Adipose tissue (tissue), 3 donors: ENCODE measurements around the gene DNASE1L3. TPM values are rescaled to one million over a fixed set of nuclear protein-coding genes. Genes with fewer than 3 reads are reported as not detected.
"Not testable (repeated sequence)": the region's sequence is repeated elsewhere in the genome, so short reads cannot be mapped to it uniquely, and the experiment has no call there.

ENCODE experiments used
- H3K27ac ChIP-seq: one replicate; pipeline ENCODE4 v1.5.1; 2013; ENCODE audit warnings: low read depth, low read length
- WGBS, 3 donors: extraction: QIAGEN DNeasy Blood & Tissue Kit; methylation state at CpG; one replicate each; pipeline ENCODE4 v1.1.7; 2013; 5-methylcytosine and 5-hydroxymethylcytosine counted together
- polyA plus RNA-seq, 3 donors: library from polyadenylated mRNA; stranded (reverse); fragments of 200-250 nt; gene quantifications; one replicate each; pipeline ENCODE4 v1.2.3, GENCODE V29; 2013
- donor health status: healthy with polysubstance abuse.
- donor health status: Bipolar disorder and iron deficiency.
- donor health status: healthy.

DNASE1L3 gene, protein sequence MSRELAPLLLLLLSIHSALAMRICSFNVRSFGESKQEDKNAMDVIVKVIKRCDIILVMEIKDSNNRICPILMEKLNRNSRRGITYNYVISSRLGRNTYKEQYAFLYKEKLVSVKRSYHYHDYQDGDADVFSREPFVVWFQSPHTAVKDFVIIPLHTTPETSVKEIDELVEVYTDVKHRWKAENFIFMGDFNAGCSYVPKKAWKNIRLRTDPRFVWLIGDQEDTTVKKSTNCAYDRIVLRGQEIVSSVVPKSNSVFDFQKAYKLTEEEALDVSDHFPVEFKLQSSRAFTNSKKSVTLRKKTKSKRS
- 1 to 10 TPM in 1 of 3 donors, under 1 TPM in 2; 0.95 to 4.9 (median 0.98) TPM for polyA plus RNA-seq

DNA sequence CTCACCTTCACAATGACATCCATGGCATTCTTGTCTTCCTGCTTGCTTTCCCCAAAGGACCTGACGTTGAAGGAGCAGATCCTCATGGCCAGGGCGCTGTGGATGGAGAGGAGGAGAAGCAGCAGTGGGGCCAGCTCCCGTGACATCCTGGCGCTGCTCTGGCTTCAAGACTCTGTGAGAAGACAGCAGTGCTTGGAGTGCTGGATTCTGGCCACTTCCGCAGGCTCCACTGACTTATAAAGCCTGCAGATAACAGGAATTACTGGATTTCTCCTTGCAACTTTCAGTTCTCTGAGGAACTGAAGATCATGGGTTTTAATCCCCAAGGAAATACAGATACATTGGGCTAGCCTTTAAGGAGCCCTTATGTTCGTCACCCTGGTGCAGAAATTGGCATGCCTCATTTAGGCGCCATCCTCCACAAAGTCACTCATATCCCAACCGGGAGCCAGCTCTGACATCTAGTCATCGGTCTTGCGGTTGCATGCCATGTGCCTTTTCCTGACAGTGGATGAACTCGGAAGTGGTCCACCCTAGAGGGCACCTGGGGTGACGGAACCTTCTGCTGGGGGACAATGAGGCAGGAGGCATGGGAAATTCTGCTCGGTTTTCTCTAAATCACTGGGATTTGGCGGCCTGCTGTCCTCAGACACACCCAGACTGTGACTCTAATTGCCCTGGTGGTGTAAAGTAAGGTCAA is at the start of gene DNASE1L3:
Gene DNASE1L3, minus strand, starts transcription at position 212 of the 700 bp plus-strand sequence. Its CDS starts 66 bp downstream, at position 146.
- no peak within 1 kb of the TSS for H3K27ac ChIP-seq
- WGBS, 3 donors, result 69 to 85% (median 81%) methylated on average over 14 of the region's 14 CpGs

DNA sequence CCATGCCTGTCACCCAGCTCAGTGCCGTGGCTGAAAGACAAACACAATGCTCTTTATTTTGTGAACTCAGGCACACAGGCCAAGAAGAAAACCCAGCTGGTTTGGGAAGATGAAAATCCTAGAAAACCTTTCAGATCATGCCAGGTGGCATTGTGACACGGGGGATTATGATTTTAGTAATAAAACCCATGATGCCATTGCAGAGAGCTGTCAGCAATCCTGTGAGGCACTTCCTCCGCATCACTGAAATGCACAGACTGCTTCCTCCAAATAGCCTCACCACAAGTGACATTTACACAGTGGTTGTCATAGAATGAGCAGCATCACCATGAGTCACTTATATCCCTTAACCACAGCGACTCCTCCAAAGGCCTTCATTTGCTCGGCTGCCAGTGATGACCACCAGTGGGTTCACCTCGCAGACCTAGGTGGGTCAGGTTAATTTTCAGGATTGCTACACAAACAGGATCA is 49.5 kb upstream of the DNASE1L3 start:
- H3K27ac ChIP-seq, result no peak overlapping the region
- WGBS, 3 donors, result 83 to 94% (median 84%) methylated on average over 6 of the region's 6 CpGs

DNA sequence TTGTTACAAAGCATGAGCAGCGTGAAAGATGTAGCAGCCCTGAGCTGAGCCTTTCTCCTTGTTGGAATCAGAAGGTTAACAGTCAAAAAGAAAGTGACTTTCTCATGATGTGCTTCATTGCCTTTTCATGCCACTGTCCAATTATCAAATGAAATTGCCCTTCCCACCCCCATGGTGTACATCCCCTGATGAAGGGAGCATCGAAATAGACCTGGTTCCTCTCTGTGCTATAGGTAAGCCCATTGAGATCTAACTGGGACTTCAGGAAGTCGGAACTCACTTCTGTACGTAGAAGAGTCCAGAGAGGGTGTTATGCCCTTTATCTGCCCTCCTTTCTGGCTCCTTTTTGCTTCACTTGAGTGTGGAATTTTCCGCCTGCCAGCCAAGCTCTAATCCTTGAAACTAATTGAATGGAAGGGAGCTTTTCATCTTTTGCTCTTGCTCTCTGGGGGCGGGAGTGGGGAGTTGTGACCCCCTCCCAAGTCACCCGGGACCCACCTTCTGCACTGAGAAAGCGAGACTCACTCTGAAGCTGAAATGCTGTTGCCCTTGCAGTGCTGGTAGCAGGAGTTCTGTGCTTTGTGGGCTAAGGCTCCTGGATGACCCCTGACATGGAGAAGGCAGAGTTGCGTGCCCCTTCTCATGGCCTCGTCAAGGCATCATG is 47.8 kb upstream of the DNASE1L3 start:
- H3K27ac ChIP-seq, result no peak overlapping the region
- WGBS, 3 donors, result 92 to 94% (median 93%) methylated on average over 10 of the region's 10 CpGs

DNA sequence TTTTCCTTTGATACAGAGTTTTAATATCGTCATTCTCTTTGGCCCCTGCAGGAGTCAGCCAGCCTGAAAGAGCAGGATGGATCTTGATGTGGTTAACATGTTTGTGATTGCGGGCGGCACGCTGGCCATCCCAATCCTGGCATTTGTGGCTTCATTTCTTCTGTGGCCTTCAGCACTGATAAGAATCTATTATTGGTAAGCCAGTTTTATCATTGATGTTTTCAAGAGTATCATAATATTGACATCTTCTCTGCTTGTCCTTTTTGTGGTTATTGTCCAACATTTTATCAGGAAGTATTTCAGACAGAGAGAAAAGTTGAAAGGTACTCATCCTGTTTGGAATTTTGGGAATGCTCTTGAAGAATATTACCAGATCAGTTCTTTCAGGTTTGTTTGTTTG is 45.7 kb upstream of the DNASE1L3 start:
- 95% methylated on average over 4 of the region's 4 CpGs for WGBS, 3 donors

DNA sequence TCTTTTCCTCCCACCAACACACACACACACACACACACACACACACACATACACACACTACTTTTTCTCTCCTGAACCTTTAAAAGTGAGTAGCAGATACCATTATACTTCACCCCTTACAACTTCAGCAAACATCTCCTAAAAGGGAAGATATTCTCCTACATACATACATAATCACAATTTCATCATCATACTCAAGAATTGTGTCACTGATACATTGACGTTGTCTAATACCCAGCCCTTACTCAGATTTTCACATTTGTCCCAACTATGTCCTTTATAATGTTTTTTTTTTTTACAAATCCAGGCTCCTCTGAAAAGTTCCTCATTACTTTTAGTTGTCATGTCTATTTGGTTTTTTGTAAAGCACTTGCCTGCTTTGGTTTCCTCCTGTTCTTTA is 45.3 kb upstream of the DNASE1L3 start:
- H3K27ac ChIP-seq, result no peak overlapping the region
- 58 to 87% (median 59%) methylated on average over 1 of the region's 1 CpG for WGBS, 3 donors

More for the DNA sequence above, 45.7 kb upstream of the DNASE1L3 start:
- no peak overlapping the region for H3K27ac ChIP-seq

DNA sequence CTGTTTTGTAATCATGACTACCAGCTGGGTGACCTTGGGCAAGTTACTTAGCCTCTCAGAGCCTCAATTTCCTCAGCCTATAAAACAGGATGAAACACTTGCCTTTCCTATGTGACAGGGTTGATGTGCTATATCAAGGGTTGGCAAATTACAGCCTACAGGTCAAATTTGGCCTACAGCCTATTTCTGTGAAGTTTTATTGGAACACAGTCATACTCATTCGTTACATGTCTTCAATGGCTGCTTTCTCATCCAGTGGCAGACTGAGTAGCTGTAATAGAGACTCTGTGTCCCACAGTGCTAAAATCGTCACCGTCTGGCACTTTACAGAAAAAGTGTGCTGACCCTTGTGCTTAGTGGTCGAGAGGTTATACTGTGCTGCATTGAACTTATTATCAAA is 43.4 kb upstream of the DNASE1L3 start:
- WGBS, 3 donors, result 68 to 90% (median 89%) methylated on average over 4 of the region's 4 CpGs

DNA sequence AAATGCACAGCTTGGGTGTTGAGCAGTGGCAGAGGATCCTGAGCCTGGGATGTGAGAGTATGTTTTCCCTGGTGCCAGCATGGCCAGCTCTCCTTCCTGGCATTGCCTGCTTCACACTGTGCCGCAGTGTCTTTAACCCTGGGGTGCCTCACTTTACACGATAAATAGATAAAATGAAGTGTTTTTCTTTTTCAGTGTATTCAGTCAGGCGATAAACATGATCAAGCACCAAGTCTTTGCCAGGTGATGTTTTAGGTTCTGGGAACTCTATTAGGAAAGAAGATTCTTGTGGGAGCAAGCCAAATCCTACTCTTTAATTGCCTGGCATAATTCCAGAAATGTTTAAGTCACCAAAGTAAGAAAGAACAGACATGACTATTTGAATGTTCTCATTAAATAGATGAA is 40.9 kb upstream of the DNASE1L3 start:
- no peak overlapping the region for H3K27ac ChIP-seq

More for the DNA sequence above, 43.4 kb upstream of the DNASE1L3 start:
- no peak overlapping the region for H3K27ac ChIP-seq

DNA sequence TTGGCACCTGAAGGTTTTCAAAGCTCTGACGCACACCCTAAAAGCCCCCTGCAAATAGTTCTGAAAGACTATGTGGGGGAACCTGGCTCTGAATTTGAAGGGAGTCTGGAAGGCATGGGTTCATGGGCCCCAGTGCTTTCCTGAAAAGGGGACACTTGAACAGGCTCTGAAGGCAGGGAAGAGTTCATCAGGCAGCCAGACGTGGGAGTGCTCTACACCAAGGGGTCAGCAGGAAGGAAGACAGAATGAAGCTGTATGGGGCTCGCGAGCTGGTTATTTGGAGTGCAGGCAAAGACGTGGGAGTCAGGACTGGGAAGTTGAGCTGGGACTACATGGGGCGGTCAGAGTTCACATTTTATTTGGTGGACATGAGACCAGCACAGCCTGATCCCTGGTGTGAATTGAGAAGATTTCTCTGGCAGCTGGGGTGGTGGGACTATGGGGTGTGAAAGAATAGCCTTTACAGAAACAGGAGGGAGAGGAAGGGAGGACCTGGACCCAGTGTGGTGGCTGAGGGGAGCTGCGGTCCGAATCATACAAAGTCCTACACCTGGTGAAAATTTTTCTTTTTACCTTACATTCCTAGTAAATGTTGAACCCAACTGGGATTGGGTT is 39.4 kb upstream of the DNASE1L3 start:
- WGBS, 3 donors, result 62 to 74% (median 70%) methylated on average over 8 of the region's 8 CpGs
- H3K27ac ChIP-seq, result no peak overlapping the region

More for the DNA sequence above, 40.9 kb upstream of the DNASE1L3 start:
- WGBS, 3 donors, result 77 to 90% (median 83%) methylated on average over 3 of the region's 3 CpGs

DNA sequence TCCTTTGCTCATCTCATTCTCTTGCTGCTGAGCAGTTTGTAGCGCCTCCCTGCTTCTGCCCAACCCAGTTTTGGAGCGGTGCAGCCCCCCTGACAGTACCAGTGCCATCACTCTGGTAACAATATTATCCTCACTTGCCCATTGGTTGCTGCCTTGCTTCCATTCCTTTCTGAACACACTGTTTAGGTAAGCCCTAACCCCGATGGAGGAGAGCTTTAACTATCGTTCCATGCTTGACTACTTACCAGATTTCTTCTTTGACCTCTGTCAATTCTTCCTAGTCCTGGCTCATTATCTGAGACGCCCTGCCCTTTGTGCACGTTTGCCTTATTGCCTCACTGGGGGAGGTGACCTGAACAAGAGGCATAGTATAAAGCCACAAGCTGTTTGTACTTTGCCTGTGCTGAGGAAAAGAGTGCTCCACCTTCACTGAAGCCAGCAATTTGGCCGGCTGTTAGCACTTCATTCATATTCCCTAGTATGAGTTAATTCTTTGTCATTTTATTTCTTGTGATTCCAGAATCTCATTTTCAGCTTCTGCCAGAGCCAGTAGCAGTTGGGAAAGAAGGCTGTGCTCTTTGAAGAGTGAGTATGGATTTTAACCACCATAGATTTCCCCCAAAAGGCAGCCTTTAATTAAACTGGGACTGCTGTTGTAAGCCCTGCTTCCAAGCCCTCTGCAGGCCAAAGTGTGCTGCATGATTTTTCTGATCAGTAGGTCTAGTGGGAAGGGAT is 38.8 kb upstream of the DNASE1L3 start:
- WGBS, 3 donors, result 54 to 67% (median 61%) methylated on average over 7 of the region's 7 CpGs

DNA sequence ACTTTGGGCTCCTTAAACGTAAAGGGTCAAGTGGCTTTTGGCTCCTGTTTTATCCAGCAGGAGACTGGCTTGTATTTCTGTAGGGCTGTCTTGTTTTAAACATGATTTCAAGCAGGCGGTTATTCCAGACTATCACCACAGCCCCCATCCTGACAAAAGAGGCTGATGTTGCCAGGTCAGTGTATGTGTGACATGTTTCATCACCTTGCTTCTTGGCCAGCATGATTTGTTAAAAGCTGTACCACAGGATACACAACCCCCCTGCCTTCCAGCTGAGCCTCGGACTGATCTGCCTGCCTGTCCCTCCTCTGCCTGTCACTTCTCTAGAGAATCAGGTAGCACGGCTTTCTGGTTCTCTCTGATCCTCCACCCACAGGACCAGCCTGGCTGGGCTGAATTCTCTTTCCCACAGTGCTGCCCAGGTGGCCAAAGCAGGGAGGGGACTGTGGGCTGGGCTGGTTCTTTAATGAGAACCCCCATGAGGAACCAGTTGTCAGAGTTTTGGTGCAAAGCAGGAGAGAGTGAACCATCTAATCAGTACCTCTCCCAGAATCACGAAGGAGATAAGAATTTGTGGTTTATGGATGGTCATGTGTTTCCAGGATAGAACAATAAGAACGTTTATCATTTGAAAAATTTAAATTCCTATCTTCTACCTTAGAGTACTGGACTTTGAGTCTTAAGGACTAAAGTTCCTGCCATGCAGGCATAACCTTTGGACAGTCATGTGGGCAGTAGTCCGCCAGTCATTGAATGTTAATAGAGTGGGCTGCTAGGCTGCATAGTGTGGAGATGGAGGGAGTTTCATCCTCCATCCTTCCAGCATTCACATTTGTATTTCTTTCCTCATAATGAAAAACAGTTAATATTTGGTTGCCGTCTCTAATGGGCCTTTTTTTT is 35.6 kb upstream of the DNASE1L3 start:
- 72 to 81% (median 77%) methylated on average over 8 of the region's 8 CpGs for WGBS, 3 donors
- H3K27ac ChIP-seq, result no peak overlapping the region

More for the DNA sequence above, 38.8 kb upstream of the DNASE1L3 start:
- H3K27ac ChIP-seq, result no peak overlapping the region

DNA sequence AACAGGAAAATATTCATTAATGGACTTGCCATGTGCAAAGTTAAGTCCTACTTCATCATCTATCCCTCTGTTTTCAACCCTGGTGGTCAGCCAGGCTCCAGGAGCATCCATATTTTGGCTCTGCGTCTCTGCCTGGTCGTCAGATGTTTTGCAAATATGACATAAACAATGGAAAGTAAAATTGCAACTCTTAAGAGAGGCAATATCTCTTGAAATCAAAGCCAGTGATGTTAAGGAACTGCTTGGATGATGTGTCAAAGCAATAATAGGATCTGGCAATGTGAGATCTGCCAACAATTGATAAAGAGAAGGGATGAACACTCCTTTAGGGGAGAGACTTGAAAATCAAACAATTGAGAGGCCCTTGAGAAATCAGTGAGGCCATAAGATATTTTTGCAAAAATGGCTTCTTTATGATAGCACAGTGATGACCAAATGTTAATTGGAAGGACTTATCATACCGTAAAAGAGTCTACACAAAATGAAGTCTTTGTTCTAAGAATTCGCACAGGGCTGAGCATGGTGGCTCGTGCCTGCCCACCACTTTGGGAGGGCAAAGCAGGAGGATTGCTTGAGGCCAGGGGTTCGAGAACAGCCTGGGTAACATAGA is 33.3 kb upstream of the DNASE1L3 start:
- H3K27ac ChIP-seq, result no peak overlapping the region
- WGBS, 3 donors, result 90 to 93% (median 93%) methylated on average over 6 of the region's 6 CpGs

DNA sequence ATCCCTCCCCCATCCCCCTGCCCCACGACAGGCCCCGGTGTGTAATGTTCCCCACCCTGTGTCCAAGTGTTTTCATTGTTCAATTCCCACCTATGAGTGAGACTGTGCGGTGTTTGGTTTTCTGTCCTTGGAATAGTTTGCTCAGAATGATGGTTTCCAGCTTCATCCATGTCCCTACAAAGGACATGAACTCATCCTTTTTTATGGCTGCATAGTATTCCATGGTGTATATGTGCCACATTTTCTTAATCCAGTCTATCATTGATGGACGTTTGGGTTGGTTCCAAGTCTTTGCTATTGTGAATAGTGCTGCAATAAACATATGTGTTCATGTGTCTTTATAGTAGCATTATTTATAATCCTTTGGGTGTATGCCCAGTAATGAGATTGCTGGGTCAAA is 32.1 kb upstream of the DNASE1L3 start:
- 76 to 91% (median 89%) methylated on average over 3 to 4 of the region's 4 CpGs for WGBS, 3 donors
- not testable (repeated sequence) for H3K27ac ChIP-seq

DNA sequence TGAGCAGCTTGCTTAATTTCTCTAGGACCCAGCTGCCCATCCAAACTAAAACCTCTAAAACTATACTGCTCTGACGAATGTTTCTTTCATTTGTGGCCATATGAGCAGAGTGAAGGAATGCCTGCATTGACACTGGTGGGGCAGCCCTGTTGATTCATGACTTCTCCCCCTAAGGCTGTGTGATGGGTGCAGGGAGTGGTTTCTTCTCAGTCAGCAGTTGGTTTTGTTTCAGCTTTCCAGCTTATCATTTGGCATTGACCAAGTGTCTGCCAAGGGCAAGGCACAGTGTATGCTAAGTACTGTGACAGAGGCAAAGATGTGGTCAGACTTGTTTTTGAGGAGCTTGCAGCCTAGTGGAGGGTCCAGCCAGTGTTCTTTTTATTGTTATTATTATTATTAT is 31.6 kb upstream of the DNASE1L3 start:
- 28 to 81% (median 71%) methylated on average over 1 of the region's 1 CpG for WGBS, 3 donors

DNA sequence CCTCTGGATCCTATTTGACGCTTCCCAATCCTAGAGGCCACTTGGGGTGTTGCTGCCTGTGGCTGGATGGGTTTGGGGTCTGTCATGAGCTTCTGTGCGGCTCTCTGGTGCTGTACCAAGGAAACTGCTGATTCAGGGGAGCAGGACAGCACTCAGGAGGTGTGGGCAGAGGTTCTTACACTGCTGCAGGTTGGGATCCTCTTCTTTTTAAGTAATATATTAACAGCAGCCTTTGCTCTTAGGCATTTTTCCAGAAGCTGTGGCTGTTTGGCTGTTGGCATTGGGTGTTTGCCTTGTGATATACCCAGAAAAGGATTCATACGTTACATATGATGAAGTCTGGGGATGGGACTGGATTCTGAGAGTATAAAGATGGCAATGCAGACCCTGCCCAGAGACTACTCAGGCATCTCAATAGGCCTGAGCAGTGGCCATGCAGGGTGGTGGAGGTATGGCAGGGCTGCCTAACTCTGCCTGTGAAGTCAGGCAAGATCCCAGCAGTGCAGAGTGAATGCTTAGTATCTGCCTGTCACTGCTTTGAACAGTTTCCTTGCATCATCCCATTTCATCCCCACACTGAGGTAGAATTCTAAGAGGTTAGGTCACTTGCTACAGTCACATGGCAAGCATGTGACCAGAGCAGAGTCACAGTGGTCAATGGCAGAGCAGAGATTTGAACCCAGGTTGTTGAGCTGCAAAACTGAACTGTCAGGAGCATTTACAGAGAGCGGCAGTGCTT is 30.7 kb upstream of the DNASE1L3 start:
- no peak overlapping the region for H3K27ac ChIP-seq
- WGBS, 3 donors, result 89 to 97% (median 93%) methylated on average over 4 of the region's 4 CpGs

More for the DNA sequence above, 31.6 kb upstream of the DNASE1L3 start:
- no peak overlapping the region for H3K27ac ChIP-seq

DNA sequence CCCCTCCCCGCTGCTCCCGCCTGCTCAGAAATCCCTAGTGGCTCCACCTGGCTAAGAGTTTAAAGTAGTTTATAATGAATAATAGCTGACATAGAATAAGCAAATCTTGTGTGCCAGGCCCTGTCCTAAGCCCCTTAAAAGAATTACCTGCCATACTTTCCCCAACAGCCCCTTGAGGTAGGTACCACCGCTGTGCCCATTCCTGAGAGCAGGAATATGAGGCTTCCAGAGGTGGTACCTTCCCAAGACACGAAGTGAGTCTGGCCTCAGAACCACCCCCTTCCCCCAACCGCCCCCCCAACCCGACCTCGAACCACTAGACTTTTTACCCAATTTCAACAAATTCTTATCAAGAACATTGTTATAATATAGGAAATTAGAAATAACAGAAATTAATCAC is 28.1 kb upstream of the DNASE1L3 start:
- 73 to 74% (median 73%) methylated on average over 6 to 7 of the region's 7 CpGs for WGBS, 3 donors
- no peak overlapping the region for H3K27ac ChIP-seq
